ENCODE results near the gene MAPK12. TPM values are rescaled to one million over a fixed set of nuclear protein-coding genes. Genes with fewer than 3 reads are reported as not detected.

Gene MAPK12
- total and polyA plus RNA-seq, 2 donors (not counting 1 experiment from before 2014, with no cell fraction given), result 16.4 to 30.1 TPM

DNA sequence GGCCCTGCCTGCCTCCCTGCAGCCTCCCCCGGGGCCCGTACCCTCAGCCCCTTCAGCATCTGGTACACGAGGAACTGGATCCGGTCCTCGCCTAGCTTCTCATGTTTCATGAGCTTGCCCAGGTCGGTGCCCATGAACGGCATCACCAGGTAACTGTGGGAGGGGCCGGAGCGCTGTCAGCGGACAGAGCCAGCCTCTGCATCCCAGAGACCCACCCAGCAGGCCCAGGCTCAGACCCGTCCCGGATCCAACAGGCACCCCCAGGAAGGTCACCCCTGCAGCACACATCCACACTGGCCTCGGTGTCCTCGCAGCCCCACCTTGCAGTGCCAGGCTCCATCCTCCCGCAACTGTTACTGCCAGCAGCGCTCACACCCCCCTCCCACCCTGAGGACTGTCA, 4.4 kb downstream of the MAPK12 start:
- Histone ChIP-seq H3K36me3 (ENCODE audit: control insufficient read depth, insufficient read depth, low read length) (peaks cover 20% of the 10 kb centered on the region), H4K20me1 (ENCODE audit: control insufficient read depth, extremely low read depth, insufficient read depth, low read length) (no peaks in the 10 kb centered on the region), H3K9me3 (ENCODE audit: control insufficient read depth, insufficient read depth, low read depth, low read length) (no peaks in the 10 kb centered on the region), H3K79me2 (ENCODE audit: control insufficient read depth, insufficient read depth, low read length) (peaks cover 8% of the 10 kb centered on the region), H3K4me3 (replicated peaks in 1 of 4; ENCODE audit: control extremely low read depth in 1 of 4, insufficient read depth in 1 of 4, low read depth in 3 of 4, low read length in 4 of 4) (no peak overlapping the region), H3K27ac (ENCODE audit: insufficient read depth, low read length) (no peak overlapping the region), H2AFZ (ENCODE audit: low read length) (no peak overlapping the region), H3K4me1 (ENCODE audit: control insufficient read depth, extremely low read depth, insufficient read depth, low read length) (peaks cover 1% of the 10 kb centered on the region), H3K4me2 (ENCODE audit: extremely low read depth, insufficient read depth, low read length) (no peak overlapping the region), H3K9ac (ENCODE audit: insufficient read depth, low read length) (no peak overlapping the region), H3K27me3 (ENCODE audit: control insufficient read depth, insufficient read depth, low read length) (no peaks in the 10 kb centered on the region)
- no peak for DNase-seq (ENCODE audit: low read depth in 2 of 2)
- TF ChIP-seq EZH2 (IDR thresholded peaks at IDR 0.05; ENCODE audit: low read length, missing control alignments), result no peak
- TF ChIP-seq, protein P1, sequence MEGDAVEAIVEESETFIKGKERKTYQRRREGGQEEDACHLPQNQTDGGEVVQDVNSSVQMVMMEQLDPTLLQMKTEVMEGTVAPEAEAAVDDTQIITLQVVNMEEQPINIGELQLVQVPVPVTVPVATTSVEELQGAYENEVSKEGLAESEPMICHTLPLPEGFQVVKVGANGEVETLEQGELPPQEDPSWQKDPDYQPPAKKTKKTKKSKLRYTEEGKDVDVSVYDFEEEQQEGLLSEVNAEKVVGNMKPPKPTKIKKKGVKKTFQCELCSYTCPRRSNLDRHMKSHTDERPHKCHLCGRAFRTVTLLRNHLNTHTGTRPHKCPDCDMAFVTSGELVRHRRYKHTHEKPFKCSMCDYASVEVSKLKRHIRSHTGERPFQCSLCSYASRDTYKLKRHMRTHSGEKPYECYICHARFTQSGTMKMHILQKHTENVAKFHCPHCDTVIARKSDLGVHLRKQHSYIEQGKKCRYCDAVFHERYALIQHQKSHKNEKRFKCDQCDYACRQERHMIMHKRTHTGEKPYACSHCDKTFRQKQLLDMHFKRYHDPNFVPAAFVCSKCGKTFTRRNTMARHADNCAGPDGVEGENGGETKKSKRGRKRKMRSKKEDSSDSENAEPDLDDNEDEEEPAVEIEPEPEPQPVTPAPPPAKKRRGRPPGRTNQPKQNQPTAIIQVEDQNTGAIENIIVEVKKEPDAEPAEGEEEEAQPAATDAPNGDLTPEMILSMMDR (conservative IDR thresholded peaks at IDR 0.05 in 1 of 2, IDR thresholded peaks at IDR 0.05 in 1 of 2; ENCODE audit: low read depth in 1 of 2, low read length in 2 of 2), result no peak

DNA sequence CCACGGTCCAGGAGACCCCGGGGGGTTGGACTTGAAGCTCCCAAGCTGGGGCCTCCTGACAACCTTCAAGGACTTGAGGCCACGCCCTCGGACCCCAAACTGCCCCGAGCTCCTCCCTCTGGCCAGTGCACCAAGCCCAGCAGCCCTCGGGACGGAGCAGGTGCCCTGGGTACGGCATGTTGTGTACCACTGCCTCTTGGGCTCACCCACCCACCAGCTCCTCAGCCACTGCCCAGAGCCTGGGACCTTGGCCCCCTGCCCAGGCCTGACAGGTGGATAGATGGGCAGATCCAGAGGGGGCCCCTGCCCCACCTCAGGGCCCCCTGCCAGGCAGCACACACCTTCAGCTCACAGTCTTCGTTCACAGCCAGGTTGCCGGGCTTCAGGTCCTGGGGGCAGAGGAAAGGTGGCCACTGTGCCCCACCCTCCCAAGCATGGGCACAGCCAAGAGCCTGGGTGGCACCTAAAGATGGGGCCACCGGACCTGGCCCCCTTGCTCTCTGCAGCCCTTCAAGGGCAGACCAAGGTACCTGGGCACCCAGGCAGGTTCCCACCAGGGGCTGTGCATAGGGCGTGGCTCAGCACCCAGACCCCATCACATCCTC, 5.1 kb downstream of the MAPK12 start:
- H4K20me1 ChIP-seq (ENCODE audit: control insufficient read depth, extremely low read depth, insufficient read depth, low read length), result no peaks in the 10 kb centered on the region
- H2AFZ ChIP-seq (ENCODE audit: low read length), result no peak overlapping the region
- H3K9me3 ChIP-seq (ENCODE audit: control insufficient read depth, insufficient read depth, low read depth, low read length), result no peaks in the 10 kb centered on the region
- no peak for TF ChIP-seq EZH2 (IDR thresholded peaks at IDR 0.05; ENCODE audit: low read length, missing control alignments)
- TF ChIP-seq, protein P1 (conservative IDR thresholded peaks at IDR 0.05 in 1 of 2, IDR thresholded peaks at IDR 0.05 in 1 of 2; ENCODE audit: low read depth in 1 of 2, low read length in 2 of 2), result no peak
- no peak overlapping the region for H3K4me3 ChIP-seq (replicated peaks in 1 of 4; ENCODE audit: control extremely low read depth in 1 of 4, insufficient read depth in 1 of 4, low read depth in 3 of 4, low read length in 4 of 4)
- H3K9ac ChIP-seq (ENCODE audit: insufficient read depth, low read length), result no peak overlapping the region
- peaks cover 20% of the 10 kb centered on the region for H3K36me3 ChIP-seq (ENCODE audit: control insufficient read depth, insufficient read depth, low read length)
- no peak overlapping the region for H3K27ac ChIP-seq (ENCODE audit: insufficient read depth, low read length)
- no peaks in the 10 kb centered on the region for H3K4me1 ChIP-seq (ENCODE audit: control insufficient read depth, extremely low read depth, insufficient read depth, low read length)
- no peaks in the 10 kb centered on the region for H3K27me3 ChIP-seq (ENCODE audit: control insufficient read depth, insufficient read depth, low read length)
- DNase-seq (ENCODE audit: low read depth in 2 of 2), result no peak
- H3K79me2 ChIP-seq (ENCODE audit: control insufficient read depth, insufficient read depth, low read length), result peaks cover 8% of the 10 kb centered on the region
- H3K4me2 ChIP-seq (ENCODE audit: extremely low read depth, insufficient read depth, low read length), result no peak overlapping the region

DNA sequence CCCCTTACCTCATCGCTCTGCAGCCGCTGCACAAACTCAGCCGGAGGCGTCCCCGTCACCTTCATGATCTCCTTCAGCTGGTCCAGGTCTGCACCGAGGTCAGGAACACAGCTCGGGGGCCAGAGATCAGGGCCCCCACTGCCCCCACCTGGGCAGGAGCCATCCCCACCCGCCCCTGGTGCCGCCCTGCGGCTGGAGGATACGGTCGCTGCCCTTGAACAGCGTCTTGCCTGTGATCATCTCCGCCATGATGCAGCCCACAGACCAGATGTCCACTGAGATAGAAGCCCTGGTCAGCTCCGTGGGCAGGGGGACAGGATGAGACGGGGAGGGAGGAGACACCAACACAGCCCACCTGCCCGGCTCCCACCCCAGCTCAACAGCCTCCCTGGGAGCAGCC, 5.9 kb downstream of the MAPK12 start:
- Histone ChIP-seq H3K4me1 (ENCODE audit: control insufficient read depth, extremely low read depth, insufficient read depth, low read length) (no peaks in the 10 kb centered on the region), H3K9me3 (ENCODE audit: control insufficient read depth, insufficient read depth, low read depth, low read length) (no peaks in the 10 kb centered on the region), H3K9ac (ENCODE audit: insufficient read depth, low read length) (no peak overlapping the region), H3K36me3 (ENCODE audit: control insufficient read depth, insufficient read depth, low read length) (peaks cover 20% of the 10 kb centered on the region), H3K4me2 (ENCODE audit: extremely low read depth, insufficient read depth, low read length) (no peak overlapping the region), H3K27ac (ENCODE audit: insufficient read depth, low read length) (no peak overlapping the region), H3K27me3 (ENCODE audit: control insufficient read depth, insufficient read depth, low read length) (no peaks in the 10 kb centered on the region), H3K79me2 (ENCODE audit: control insufficient read depth, insufficient read depth, low read length) (peaks cover 7% of the 10 kb centered on the region), H3K4me3 (replicated peaks in 1 of 4; ENCODE audit: control extremely low read depth in 1 of 4, insufficient read depth in 1 of 4, low read depth in 3 of 4, low read length in 4 of 4) (no peak overlapping the region), H4K20me1 (ENCODE audit: control insufficient read depth, extremely low read depth, insufficient read depth, low read length) (no peaks in the 10 kb centered on the region), H2AFZ (ENCODE audit: low read length) (no peak overlapping the region)
- DNase-seq (ENCODE audit: low read depth in 2 of 2), result no peak
- TF ChIP-seq, protein P1 (conservative IDR thresholded peaks at IDR 0.05 in 1 of 2, IDR thresholded peaks at IDR 0.05 in 1 of 2; ENCODE audit: low read depth in 1 of 2, low read length in 2 of 2), result no peak
- TF ChIP-seq EZH2 (IDR thresholded peaks at IDR 0.05; ENCODE audit: low read length, missing control alignments), result no peak

Data from fibroblast of lung (primary cell).